Tibial artery (tissue), 4 donors: ENCODE data around the gene ARHGAP40.

ENCODE experiments used
- DNase-seq, 2 donors: peaks; one replicate each; pipeline ENCODE4 v3.0.0-alpha.2; 2019
- H3K27ac ChIP-seq, 2 donors: fragments of 200-600 bp; sonication (generic) in 1 of 2; 1 replicate in 1 of 2; 2 replicates in 1 of 2; pipeline ENCODE4 v1.5.1; 2018 to 2019; ENCODE audit warnings: mild to moderate bottlenecking in 1 of 2
- H3K27me3 ChIP-seq, 2 donors: fragments of 200-600 bp; sonication (generic) in 1 of 2; one replicate each; pipeline versions ENCODE4 v1.5.1 to v1.6.0; 2016 to 2019
- H3K36me3 ChIP-seq, 3 donors: fragments of 200-600 bp; sonication (generic) in 2 of 3; one replicate each; pipeline ENCODE4 v1.5.1; 2016 to 2019; ENCODE audit warnings: mild to moderate bottlenecking in 2 of 3
- H3K4me1 ChIP-seq, 4 donors: fragments of 200-600 bp; sonication (generic) in 2 of 4; 1 replicate in 3 of 4; 2 replicates in 1 of 4; pipeline ENCODE4 v1.5.1; 2016 to 2019
- H3K4me3 ChIP-seq, 2 donors: fragments of 200-600 bp; sonication (generic) in 1 of 2; 1 replicate in 1 of 2; 2 replicates in 1 of 2; pipeline ENCODE4 v1.5.1; 2018 to 2019; ENCODE audit warnings: mild to moderate bottlenecking in 2 of 2
- H3K9me3 ChIP-seq, 3 donors: fragments of 200-600 bp; sonication (generic) in 1 of 3; one replicate each; pipeline ENCODE4 v1.5.1; 2016 to 2019
- intact Hi-C: fragments of 100-400 bp; cut with DNase I; formaldehyde crosslinking; loops from one replicate; pipeline ENCODE4 v1.15.0; 2023; ENCODE audit warnings: low total_unique reads
- TF ChIP-seq, protein P1 (sequence below), 2 experiments: fragments of 200-600 bp in 1 of 2; fragments of 450-650 bp in 1 of 2; IDR thresholded peaks; one replicate each; pipeline ENCODE4 v1.5.1; 2017 to 2019; ENCODE audit warnings: antibody characterized with exemption in 2 of 2, mild to moderate bottlenecking in 1 of 2, moderate library complexity in 1 of 2

The ARHGAP40 gene

GRCh38 chr20:38583306-38583705, 18.3 kb upstream of the ARHGAP40 start:
- Histone ChIP-seq H3K27ac (no peak overlapping the region), H3K36me3 (no peaks in the 10 kb centered on the region), H3K27me3 (peaks cover 0 to 11% of the 10 kb centered on the region in 2 donors), H3K4me1 (peaks cover 0 to 10% (median 4%) of the 10 kb centered on the region in 4 donors), H3K9me3 (no peaks in the 10 kb centered on the region), H3K4me3 (no peak overlapping the region)
- TF ChIP-seq, protein P1, sequence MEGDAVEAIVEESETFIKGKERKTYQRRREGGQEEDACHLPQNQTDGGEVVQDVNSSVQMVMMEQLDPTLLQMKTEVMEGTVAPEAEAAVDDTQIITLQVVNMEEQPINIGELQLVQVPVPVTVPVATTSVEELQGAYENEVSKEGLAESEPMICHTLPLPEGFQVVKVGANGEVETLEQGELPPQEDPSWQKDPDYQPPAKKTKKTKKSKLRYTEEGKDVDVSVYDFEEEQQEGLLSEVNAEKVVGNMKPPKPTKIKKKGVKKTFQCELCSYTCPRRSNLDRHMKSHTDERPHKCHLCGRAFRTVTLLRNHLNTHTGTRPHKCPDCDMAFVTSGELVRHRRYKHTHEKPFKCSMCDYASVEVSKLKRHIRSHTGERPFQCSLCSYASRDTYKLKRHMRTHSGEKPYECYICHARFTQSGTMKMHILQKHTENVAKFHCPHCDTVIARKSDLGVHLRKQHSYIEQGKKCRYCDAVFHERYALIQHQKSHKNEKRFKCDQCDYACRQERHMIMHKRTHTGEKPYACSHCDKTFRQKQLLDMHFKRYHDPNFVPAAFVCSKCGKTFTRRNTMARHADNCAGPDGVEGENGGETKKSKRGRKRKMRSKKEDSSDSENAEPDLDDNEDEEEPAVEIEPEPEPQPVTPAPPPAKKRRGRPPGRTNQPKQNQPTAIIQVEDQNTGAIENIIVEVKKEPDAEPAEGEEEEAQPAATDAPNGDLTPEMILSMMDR (IDR thresholded peaks at IDR 0.05) = no peak
- no peak for DNase-seq
- intact Hi-C loops = no loop called here

DNA sequence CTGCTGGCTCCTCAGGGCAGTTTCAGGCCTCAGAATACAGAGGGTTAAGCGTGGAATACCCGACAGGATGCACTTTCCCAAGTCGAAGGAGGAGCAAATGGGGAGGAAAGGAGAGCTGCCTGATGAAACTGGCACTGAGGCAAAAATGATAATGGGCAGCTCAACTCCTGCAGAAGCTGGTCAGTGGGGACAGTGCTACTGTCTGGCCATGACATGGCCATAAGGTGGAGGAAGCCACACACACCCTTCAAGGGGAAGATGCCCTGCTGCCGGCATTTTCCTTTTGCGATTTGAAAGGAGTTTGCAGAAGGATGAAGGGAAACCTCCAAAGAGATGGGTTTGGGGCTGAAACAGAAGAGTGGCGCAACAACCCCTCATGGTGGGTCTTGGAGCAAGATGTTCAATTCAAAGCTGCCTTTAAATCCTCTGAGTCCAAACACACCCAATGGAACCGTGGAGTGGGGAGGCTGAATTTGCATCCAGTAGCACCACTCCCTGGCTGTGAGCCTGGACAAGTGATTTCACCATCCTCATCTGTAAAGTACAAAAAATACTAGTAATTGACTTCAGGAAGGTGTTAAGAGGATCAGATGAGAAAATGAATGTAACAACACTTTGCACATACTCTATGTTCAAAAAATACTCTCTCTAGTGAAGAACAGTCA, 17.4 kb upstream of the ARHGAP40 start:
- TF ChIP-seq, protein P1 (IDR thresholded peaks at IDR 0.05) = no peak
- Histone ChIP-seq H3K36me3 (no peaks in the 10 kb centered on the region), H3K27ac (no peak overlapping the region), H3K27me3 (peaks cover 0 to 13% of the 10 kb centered on the region in 2 donors), H3K9me3 (no peaks in the 10 kb centered on the region), H3K4me3 (no peak overlapping the region), H3K4me1 (peaks cover 0 to 10% (median 4%) of the 10 kb centered on the region in 4 donors)
- intact Hi-C loops = no loop called here
- no peak for DNase-seq

- peaks cover 0 to 13% of the 10 kb centered on the region in 2 donors for H3K27me3 ChIP-seq
- intact Hi-C loops = loop anchor here (5.0 kb wide), 1 partner anchor 52 kb away; no protein-coding TSS in a partner anchor
- no peaks in the 10 kb centered on the region for H3K9me3 ChIP-seq
- no peak overlapping the region for H3K4me3 ChIP-seq
- DNase-seq = no peak
- H3K27ac ChIP-seq = no peak overlapping the region
- no peaks in the 10 kb centered on the region for H3K36me3 ChIP-seq
- H3K4me1 ChIP-seq = peaks cover 0 to 9% (median 4%) of the 10 kb centered on the region in 4 donors
- TF ChIP-seq, protein P1 (IDR thresholded peaks at IDR 0.05) = no peak
These were observed 16.0 kb upstream of the ARHGAP40 start for GRCh38 chr20:38585404-38586180.

- no peak overlapping the region for H3K4me3 ChIP-seq
- intact Hi-C loops = loop anchor here (5.0 kb wide), 1 partner anchor 51 kb away; no protein-coding TSS in a partner anchor
- peaks cover 0 to 15% of the 10 kb centered on the region in 2 donors for H3K27me3 ChIP-seq
- no peaks in the 10 kb centered on the region for H3K36me3 ChIP-seq
- H3K4me1 ChIP-seq = peaks cover 0 to 3% (median under 1%) of the 10 kb centered on the region in 4 donors
- no peaks in the 10 kb centered on the region for H3K9me3 ChIP-seq
- TF ChIP-seq, protein P1 (IDR thresholded peaks at IDR 0.05) = no peak
- H3K27ac ChIP-seq = no peak overlapping the region
- DNase-seq = no peak
These were observed 15.5 kb upstream of the ARHGAP40 start for GRCh38 chr20:38586181-38586525.

DNA sequence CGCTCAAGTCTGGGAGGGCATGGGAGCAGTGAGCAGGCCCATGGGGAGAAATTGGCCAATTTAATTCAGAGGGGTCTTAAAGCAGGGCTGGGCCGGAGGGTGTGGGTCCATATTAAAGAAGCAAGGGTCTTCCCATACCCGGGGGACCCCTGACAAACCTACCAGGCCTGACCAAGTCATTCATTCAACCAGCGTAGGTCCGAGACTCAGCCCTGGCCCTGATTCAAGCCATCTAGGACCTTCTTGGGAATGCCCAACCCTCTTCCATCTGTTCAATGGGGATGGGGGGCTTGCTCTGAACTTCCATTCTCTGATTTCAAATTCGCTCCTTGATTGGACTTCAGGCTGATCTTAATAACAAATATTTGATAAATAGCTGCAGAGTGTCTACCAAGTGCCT, 13.3 kb upstream of the ARHGAP40 start:
- TF ChIP-seq, protein P1 (IDR thresholded peaks at IDR 0.05) = no peak
- no peaks in the 10 kb centered on the region for H3K4me1 ChIP-seq
- DNase-seq = no peak
- peaks cover 0 to 20% of the 10 kb centered on the region in 2 donors for H3K27me3 ChIP-seq
- H3K36me3 ChIP-seq = no peaks in the 10 kb centered on the region
- intact Hi-C loops = loop anchor here (5.0 kb wide), 1 partner anchor 49 kb away; no protein-coding TSS in a partner anchor
- no peak overlapping the region for H3K4me3 ChIP-seq
- no peak overlapping the region for H3K27ac ChIP-seq
- H3K9me3 ChIP-seq = no peaks in the 10 kb centered on the region
